Esophagus muscularis mucosa (tissue), 3 donors: ENCODE results near the gene CMC1.

Experiments used
- CTCF ChIP-seq, 3 experiments: fragments of 200-600 bp in 2 of 3; fragments of 450-650 bp in 1 of 3; sonication (generic) in 2 of 3; IDR thresholded peaks; one replicate each; pipeline ENCODE4 v1.5.1; 2017 to 2019; ENCODE audit warnings: antibody characterized with exemption in 3 of 3, mild to moderate bottlenecking in 2 of 3, moderate library complexity in 1 of 3
- POLR2AphosphoS5 ChIP-seq, 2 donors: sonication (generic); formaldehyde crosslinking; IDR thresholded peaks; one replicate each; pipeline ENCODE4 v1.6.1; 2017; ENCODE audit warnings: antibody characterized with exemption in 2 of 2

GRCh38 chr3:28334552-28334951 is 93.1 kb downstream of the CMC1 start:
- no peak for TF ChIP-seq POLR2AphosphoS5 (IDR thresholded peaks at IDR 0.05)
- TF ChIP-seq CTCF (IDR thresholded peaks at IDR 0.05) = peak in 1 of 3 experiments; percentile 9
